Hepatocyte (in vitro differentiated cells): ENCODE data around the gene DSTN. TPM values are rescaled to one million over a fixed set of nuclear protein-coding genes. Genes with fewer than 3 reads are reported as not detected.

Source experiments
- DNase-seq: peaks from one replicate; pipeline ENCODE4 v3.0.0-alpha.2; 2016; ENCODE audit warnings: low spot score
- H2AFZ ChIP-seq: fragments of 200-600 bp; sonication (generic); 2 replicates; pipeline ENCODE4 v1.6.0; 2016; ENCODE audit warnings: antibody characterized with exemption, mild to moderate bottlenecking
- H3K27ac ChIP-seq: fragments of 200-600 bp; sonication (generic); 2 replicates; pipeline ENCODE4 v1.5.1; 2016; ENCODE audit warnings: mild to moderate bottlenecking
- H3K27me3 ChIP-seq: fragments of 200-600 bp; sonication (generic); 2 replicates; pipeline ENCODE4 v1.6.1; 2016
- H3K36me3 ChIP-seq: fragments of 200-600 bp; sonication (generic); replicated peaks from 2 replicates; pipeline ENCODE4 v1.5.1; 2016; ENCODE audit warnings: low read depth; ENCODE audit not compliant: insufficient read depth
- H3K4me1 ChIP-seq: fragments of 200-600 bp; sonication (generic); 2 replicates; pipeline ENCODE4 v1.5.1; 2016; ENCODE audit warnings: mild to moderate bottlenecking, moderate library complexity; ENCODE audit not compliant: insufficient read depth
- H3K4me2 ChIP-seq: fragments of 200-600 bp; sonication (generic); 2 replicates; pipeline ENCODE4 v1.6.0; 2016
- H3K4me3 ChIP-seq: fragments of 200-600 bp; sonication (generic); 2 replicates; pipeline ENCODE4 v1.5.1; 2016; ENCODE audit warnings: mild to moderate bottlenecking
- H3K79me2 ChIP-seq: fragments of 200-600 bp; sonication (generic); 2 replicates; pipeline ENCODE4 v1.6.0; 2017; ENCODE audit warnings: mild to moderate bottlenecking
- H3K9me2 ChIP-seq: fragments of 200-600 bp; sonication (generic); replicated peaks from 2 replicates; pipeline ENCODE4 v1.6.0; 2017; ENCODE audit warnings: mild to moderate bottlenecking; ENCODE audit not compliant: insufficient read depth
- H3K9me3 ChIP-seq: fragments of 200-600 bp; sonication (generic); 2 replicates; pipeline ENCODE4 v1.5.1; 2016; ENCODE audit warnings: low read depth, mild to moderate bottlenecking
- H4K20me1 ChIP-seq: fragments of 200-600 bp; sonication (generic); 2 replicates; pipeline ENCODE4 v1.6.0; 2016; ENCODE audit warnings: mild to moderate bottlenecking; ENCODE audit not compliant: insufficient read depth, poor library complexity, severe bottlenecking
- EZH2 ChIP-seq: fragments of 200-600 bp; sonication (generic); IDR thresholded peaks from 2 replicates; pipeline ENCODE4 v1.6.1; 2016; ENCODE audit warnings: antibody characterized with exemption, mild to moderate bottlenecking, borderline replicate concordance
- EZH2phosphoT487 ChIP-seq: fragments of 200-600 bp; sonication (generic); IDR thresholded peaks from one replicate; pipeline ENCODE4 v1.6.1; 2018; ENCODE audit warnings: antibody characterized with exemption, mild to moderate bottlenecking, low read depth, moderate library complexity; ENCODE audit not compliant: unreplicated experiment, severe bottlenecking
- WGBS: methylation state at CpG from one replicate; pipeline ENCODE4 v1.1.6; 2016; ENCODE audit warnings: low lambda C conversion rate; ENCODE audit errors: missing lambda C conversion rate; 5-methylcytosine and 5-hydroxymethylcytosine counted together
- polyA plus RNA-seq: library from polyadenylated mRNA; unstranded; fragments of >200 nt; fragmentation: Nextera tagmentation; extraction: Ambion mirVana; gene quantifications from 2 replicates; pipeline ENCODE4 v1.2.1, GENCODE V29; 2016
- total RNA-seq: library from RNA; depleted of rRNA; stranded (reverse); fragments of >200 nt; gene quantifications from 2 replicates; pipeline ENCODE4 v1.2.3, GENCODE V29; 2014
- TF ChIP-seq, protein P1 (sequence below): fragments of 200-600 bp; sonication (generic); IDR thresholded peaks from 2 replicates; pipeline ENCODE4 v1.5.1; 2016; ENCODE audit warnings: antibody characterized with exemption, mild to moderate bottlenecking; ENCODE audit not compliant: poor library complexity

DSTN gene
- total and polyA plus RNA-seq, 2 experiments from 2014 or later = 342 to 352 TPM

- no peaks in the 10 kb centered on the region for H3K4me1 ChIP-seq
These were observed 31.9 kb upstream of the DSTN start for GRCh38 chr20:17537959-17538358.

DNA sequence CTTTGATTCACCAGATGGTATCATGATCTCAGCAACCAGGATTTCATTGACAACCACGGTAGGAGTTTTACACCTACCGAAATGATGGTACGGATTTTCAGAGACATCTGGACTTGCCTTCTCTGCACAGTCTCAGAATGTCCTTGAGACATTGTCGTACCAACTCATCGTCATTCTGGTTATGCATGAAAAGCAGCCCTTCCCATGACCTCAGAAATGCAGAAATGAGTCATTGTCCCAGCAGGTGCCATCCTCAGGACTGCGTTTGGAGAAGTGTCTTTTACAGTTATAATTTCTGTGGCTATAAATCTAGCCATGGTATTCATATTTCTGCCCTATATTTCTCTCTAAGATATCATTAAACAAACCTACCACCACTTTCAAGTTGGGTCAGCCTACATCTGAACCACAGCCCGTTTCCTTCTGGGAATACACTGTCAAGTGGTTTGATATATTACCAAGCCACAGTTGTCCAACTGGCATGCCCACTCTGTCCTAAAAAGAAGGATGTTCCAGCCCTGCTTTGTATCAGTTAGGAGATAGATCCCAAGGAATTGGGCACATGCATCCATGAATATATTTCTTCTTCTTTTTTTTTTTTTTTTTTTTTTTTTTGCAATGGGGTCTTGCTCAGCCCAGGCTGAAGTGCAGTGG is 31.2 kb upstream of the DSTN start:
- Histone ChIP-seq H3K9me2 (no peaks in the 10 kb centered on the region), H3K4me1 (no peaks in the 10 kb centered on the region), H3K9me3 (no peaks in the 10 kb centered on the region), H3K4me2 (no peak overlapping the region), H3K27ac (no peak overlapping the region), H2AFZ (no peak overlapping the region), H3K36me3 (no peaks in the 10 kb centered on the region), H4K20me1 (no peaks in the 10 kb centered on the region), H3K79me2 (no peaks in the 10 kb centered on the region), H3K27me3 (no peaks in the 10 kb centered on the region), H3K4me3 (no peak overlapping the region)
- 68% methylated on average over 7 of the region's 7 CpGs for WGBS
- TF ChIP-seq EZH2 (no peak), EZH2phosphoT487 (no peak)
- TF ChIP-seq, protein P1, sequence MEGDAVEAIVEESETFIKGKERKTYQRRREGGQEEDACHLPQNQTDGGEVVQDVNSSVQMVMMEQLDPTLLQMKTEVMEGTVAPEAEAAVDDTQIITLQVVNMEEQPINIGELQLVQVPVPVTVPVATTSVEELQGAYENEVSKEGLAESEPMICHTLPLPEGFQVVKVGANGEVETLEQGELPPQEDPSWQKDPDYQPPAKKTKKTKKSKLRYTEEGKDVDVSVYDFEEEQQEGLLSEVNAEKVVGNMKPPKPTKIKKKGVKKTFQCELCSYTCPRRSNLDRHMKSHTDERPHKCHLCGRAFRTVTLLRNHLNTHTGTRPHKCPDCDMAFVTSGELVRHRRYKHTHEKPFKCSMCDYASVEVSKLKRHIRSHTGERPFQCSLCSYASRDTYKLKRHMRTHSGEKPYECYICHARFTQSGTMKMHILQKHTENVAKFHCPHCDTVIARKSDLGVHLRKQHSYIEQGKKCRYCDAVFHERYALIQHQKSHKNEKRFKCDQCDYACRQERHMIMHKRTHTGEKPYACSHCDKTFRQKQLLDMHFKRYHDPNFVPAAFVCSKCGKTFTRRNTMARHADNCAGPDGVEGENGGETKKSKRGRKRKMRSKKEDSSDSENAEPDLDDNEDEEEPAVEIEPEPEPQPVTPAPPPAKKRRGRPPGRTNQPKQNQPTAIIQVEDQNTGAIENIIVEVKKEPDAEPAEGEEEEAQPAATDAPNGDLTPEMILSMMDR = no peak
- no peak for DNase-seq

More at GRCh38 chr20:17537959-17538358, 31.9 kb upstream of the DSTN start:
- Histone ChIP-seq H3K27me3 (no peaks in the 10 kb centered on the region), H4K20me1 (no peaks in the 10 kb centered on the region), H3K9me2 (no peaks in the 10 kb centered on the region), H3K4me2 (no peak overlapping the region), H3K36me3 (no peaks in the 10 kb centered on the region), H2AFZ (no peak overlapping the region), H3K4me3 (no peak overlapping the region), H3K79me2 (no peaks in the 10 kb centered on the region), H3K27ac (no peak overlapping the region), H3K9me3 (no peaks in the 10 kb centered on the region)
- DNase-seq = no peak
- TF ChIP-seq EZH2phosphoT487 (no peak), EZH2 (no peak)
- TF ChIP-seq, protein P1 = no peak
- 94% methylated on average over 3 of the region's 3 CpGs for WGBS

DNA sequence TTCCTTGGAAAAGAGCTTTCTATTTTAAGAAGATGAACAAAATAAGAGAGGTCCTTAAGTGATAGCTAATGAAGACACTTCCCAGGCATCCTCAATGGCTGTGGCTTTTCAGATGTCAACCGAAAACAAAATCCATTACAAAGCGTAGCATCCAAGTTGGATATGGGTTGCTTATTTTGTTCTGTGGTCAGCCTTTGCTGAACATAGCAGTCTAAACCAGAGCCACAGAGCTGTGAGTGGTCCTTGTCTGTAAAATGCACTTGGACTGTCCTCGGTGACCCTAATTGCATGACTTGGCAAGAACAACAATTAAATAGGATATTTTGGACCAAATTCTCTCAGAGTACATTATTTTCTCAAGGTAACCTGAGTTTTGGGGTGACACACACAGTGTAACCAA is 28.3 kb upstream of the DSTN start:
- Histone ChIP-seq H3K4me2 (no peak overlapping the region), H3K79me2 (no peaks in the 10 kb centered on the region), H3K27me3 (no peaks in the 10 kb centered on the region), H3K36me3 (no peaks in the 10 kb centered on the region), H3K9me2 (no peaks in the 10 kb centered on the region), H3K27ac (no peak overlapping the region), H3K4me3 (no peak overlapping the region), H2AFZ (no peak overlapping the region), H3K4me1 (peaks cover 10% of the 10 kb centered on the region), H4K20me1 (no peaks in the 10 kb centered on the region), H3K9me3 (no peaks in the 10 kb centered on the region)
- no peak for DNase-seq
- TF ChIP-seq EZH2 = no peak
- TF ChIP-seq EZH2phosphoT487 = no peak
- TF ChIP-seq, protein P1 = no peak
- WGBS = 95% methylated on average over 3 of the region's 3 CpGs
